BJ (cell line): Measurements from ENCODE around the gene CENATAC. TPM values are rescaled to one million over a fixed set of nuclear protein-coding genes. Genes with fewer than 3 reads are reported as not detected.

Experiments used
- CTCF ChIA-PET: fragments of 350-600 bp; formaldehyde crosslinking; extraction: SDS; loops from one replicate; lab custom pipeline; 2021; ENCODE audit warnings: antibody characterized with exemption, inconsistent platforms; lab: Yijun Ruan, JAX
- POLR2A ChIA-PET: fragments of 300-600 bp; sonication (Branson Sonifier 250); formaldehyde crosslinking; extraction: SDS; loops from one replicate; lab custom pipeline; 2021; ENCODE audit warnings: antibody characterized with exemption; lab: Charles Lee
- DNase-seq: peaks from one replicate; pipeline ENCODE4 v3.0.0-alpha.2; 2011; ENCODE audit warnings: low read depth
- H3K27me3 ChIP-seq: 2 replicates; pipeline ENCODE4 v1.6.0; 2011; ENCODE audit warnings: low read length; ENCODE audit not compliant: control insufficient read depth, insufficient read depth
- H3K36me3 ChIP-seq: 2 replicates; pipeline ENCODE4 v1.5.1; 2011; ENCODE audit warnings: low read length; ENCODE audit not compliant: control insufficient read depth, insufficient read depth
- H3K4me3 ChIP-seq: 2 replicates; pipeline ENCODE4 v1.5.1; 2011; ENCODE audit warnings: low read depth, mild to moderate bottlenecking, control low read depth, low read length
- polyA plus RNA-seq: library from polyadenylated mRNA; depleted of rRNA; stranded (reverse); fragments of >200 nt; gene quantifications from 2 replicates; pipeline ENCODE4 v1.2.3, GENCODE V29; 2011
- TF ChIP-seq, protein P1 (sequence below): IDR thresholded peaks from 2 replicates; pipeline ENCODE4 v1.5.1; 2011; ENCODE audit warnings: low read depth, mild to moderate bottlenecking, control low read depth, inconsistent platforms, low read length, moderate library complexity; ENCODE audit not compliant: insufficient read depth

Gene CENATAC
- polyA plus RNA-seq, 1 experiment: 10.5 TPM

DNA sequence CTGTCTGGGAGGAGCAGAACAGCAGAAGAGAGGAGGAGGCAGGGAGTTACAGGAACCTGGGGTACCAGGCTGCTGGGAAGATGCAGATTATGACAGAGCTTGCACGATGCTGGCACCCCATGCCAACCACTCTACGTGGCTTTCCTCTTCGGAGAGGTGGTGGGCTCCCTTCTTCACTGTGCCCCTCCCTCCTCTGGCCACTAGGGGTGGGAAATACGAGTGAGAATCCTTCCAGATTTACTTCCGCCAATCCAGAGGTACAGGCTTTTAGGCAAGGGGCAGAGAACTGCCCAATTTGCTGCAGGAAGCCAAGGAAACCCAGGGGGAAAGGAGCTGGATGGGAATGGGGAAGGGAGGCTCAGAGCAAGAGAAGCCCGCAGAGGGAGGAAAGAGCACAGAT is 46.8 kb downstream of the CENATAC start:
- POLR2A ChIA-PET: no interaction called here
- TF ChIP-seq, protein P1, sequence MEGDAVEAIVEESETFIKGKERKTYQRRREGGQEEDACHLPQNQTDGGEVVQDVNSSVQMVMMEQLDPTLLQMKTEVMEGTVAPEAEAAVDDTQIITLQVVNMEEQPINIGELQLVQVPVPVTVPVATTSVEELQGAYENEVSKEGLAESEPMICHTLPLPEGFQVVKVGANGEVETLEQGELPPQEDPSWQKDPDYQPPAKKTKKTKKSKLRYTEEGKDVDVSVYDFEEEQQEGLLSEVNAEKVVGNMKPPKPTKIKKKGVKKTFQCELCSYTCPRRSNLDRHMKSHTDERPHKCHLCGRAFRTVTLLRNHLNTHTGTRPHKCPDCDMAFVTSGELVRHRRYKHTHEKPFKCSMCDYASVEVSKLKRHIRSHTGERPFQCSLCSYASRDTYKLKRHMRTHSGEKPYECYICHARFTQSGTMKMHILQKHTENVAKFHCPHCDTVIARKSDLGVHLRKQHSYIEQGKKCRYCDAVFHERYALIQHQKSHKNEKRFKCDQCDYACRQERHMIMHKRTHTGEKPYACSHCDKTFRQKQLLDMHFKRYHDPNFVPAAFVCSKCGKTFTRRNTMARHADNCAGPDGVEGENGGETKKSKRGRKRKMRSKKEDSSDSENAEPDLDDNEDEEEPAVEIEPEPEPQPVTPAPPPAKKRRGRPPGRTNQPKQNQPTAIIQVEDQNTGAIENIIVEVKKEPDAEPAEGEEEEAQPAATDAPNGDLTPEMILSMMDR: peak; percentile 16; the same call in 1 of the 2 replicates
- CTCF ChIA-PET: interaction anchor here (1.1 kb wide), 1 partner anchor 11 kb away, joined by 3 read pairs; no protein-coding TSS in a partner anchor

DNA sequence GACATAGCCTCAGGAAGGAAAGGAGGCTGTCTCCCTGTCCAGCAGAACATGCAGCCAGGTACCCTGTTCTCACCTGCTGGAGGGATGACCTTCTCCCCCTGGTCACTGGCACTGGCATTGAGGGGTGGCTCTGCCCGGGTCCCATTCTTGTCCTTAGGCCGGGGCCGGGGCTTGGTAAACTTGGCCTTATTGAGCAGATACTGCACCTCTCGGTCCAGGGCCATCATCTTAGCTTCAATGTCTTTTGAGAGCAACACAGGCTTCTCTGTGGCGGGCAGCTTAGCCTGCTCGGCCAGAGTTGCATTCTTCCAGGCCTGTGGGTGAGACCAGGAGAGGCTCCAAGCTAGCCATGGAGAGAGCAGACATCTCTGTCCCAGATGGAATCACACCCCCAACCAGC is 48.6 kb downstream of the CENATAC start:
- no peak overlapping the region for H3K4me3 ChIP-seq
- peaks cover 45% of the 10 kb centered on the region for H3K36me3 ChIP-seq
- TF ChIP-seq, protein P1: no peak
- no peak for DNase-seq
- no peaks in the 10 kb centered on the region for H3K27me3 ChIP-seq
- ChIA-PET POLR2A (no interaction called here), CTCF (interaction anchor here (1.1 to 1.4 kb wide), 3 partner anchors 31 to 292 kb away, joined by 3 to 5 read pairs (median 4); no protein-coding TSS in a partner anchor)

More for the DNA sequence above, 46.8 kb downstream of the CENATAC start:
- Histone ChIP-seq H3K36me3 (peaks cover 38% of the 10 kb centered on the region), H3K4me3 (no peak overlapping the region), H3K27me3 (no peaks in the 10 kb centered on the region)
- DNase-seq: no peak

DNA sequence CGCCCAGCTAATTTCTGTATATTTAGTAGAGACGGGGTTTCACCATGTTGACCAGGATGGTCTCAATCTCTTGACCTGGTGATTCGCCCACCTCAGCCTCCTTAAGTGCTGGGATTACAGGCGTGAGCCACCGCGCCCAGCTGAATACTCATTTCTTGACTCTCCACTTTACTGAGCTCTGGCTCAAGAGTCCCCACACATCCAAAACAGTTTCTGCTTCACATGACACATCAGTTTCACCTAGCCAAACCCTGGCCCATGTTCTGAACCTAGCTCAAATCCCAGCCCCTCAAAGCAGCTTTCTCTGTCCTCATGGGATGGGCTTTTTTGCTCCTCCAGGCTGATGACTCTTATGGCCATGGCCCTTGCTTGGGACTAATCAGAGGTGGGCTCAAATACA is 49.3 kb downstream of the CENATAC start:
- no peak overlapping the region for H3K4me3 ChIP-seq
- POLR2A ChIA-PET: no interaction called here
- no peaks in the 10 kb centered on the region for H3K27me3 ChIP-seq
- DNase-seq: no peak
- CTCF ChIA-PET: interaction anchor here (0.6 to 2.3 kb wide), 6 partner anchors 16 to 357 kb away, joined by 3 to 7 read pairs (median 3); no protein-coding TSS in a partner anchor
- peaks cover 52% of the 10 kb centered on the region for H3K36me3 ChIP-seq
- TF ChIP-seq, protein P1: no peak

DNA sequence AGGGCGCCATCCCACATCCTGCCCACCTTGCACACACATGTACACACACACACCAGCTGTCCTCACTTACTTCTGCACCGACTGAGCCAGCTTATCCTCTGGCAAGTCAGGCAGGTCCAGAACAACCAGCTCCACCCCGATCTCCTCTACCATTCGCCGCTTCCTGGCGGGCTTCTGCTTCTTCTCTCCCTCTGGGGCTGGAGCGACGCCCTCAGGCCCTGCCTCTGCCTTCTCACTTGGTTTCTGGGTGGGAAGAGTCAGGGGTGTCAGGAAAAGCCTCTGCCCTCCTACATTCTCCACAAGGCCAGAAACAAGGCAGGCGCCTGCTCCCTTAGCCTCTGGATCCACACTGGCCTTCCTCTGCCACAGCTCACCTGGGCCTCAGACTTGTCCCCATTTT is 50.7 kb downstream of the CENATAC start:
- Histone ChIP-seq H3K4me3 (no peak overlapping the region), H3K36me3 (peaks cover 59% of the 10 kb centered on the region), H3K27me3 (no peaks in the 10 kb centered on the region)
- ChIA-PET POLR2A (no interaction called here), CTCF (interaction anchor here (2.3 kb wide), 1 partner anchor 17 kb away, joined by 7 read pairs; no protein-coding TSS in a partner anchor)
- no peak for DNase-seq
- TF ChIP-seq, protein P1: no peak

DNA sequence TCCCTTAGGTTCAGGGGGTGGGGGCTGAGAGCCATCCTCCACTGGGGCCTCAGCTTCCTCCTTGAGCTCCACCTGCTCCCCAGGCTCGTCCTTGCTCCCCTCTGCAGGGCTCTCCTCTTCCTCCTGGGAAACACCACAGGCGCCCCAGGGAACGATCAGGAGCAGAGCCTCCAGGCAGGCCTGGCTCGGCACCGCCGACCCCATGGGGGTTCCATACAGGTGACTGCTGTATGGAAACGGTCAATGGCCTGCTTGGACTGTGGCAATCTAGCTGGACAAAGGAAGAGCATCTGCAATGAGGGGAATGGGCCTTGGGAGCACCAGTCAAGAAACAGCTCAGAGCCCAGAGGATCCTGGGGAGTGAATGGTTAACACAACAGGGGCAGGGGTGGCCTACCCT is 51.1 kb downstream of the CENATAC start:
- Histone ChIP-seq H3K4me3 (no peak overlapping the region), H3K36me3 (peaks cover 62% of the 10 kb centered on the region), H3K27me3 (no peaks in the 10 kb centered on the region)
- ChIA-PET POLR2A (no interaction called here), CTCF (interaction anchor here (2.3 kb wide), 1 partner anchor 17 kb away, joined by 7 read pairs; no protein-coding TSS in a partner anchor)
- TF ChIP-seq, protein P1: no peak
- DNase-seq: no peak
